GM23338 (cell line): ENCODE data around the gene FANK1. TPM values are rescaled to one million over a fixed set of nuclear protein-coding genes. Genes with fewer than 3 reads are reported as not detected.

ENCODE experiments used
- ATAC-seq: fragments of 200-7000 bp; cut with Tn5 transposase; 3 replicates; pipeline ENCODE4 v1.9.1; 2020
- DNase-seq: peaks from one replicate; pipeline ENCODE4 v3.0.0-alpha.2; 2015; ENCODE audit warnings: low spot score
- H2AFZ ChIP-seq: fragments of 200-600 bp; sonication (generic); 2 replicates; pipeline ENCODE4 v1.8.0; 2016; ENCODE audit warnings: antibody characterized with exemption, mild to moderate bottlenecking, moderate library complexity
- H3F3A ChIP-seq: fragments of 200-600 bp; sonication (generic); replicated peaks from 2 replicates; pipeline ENCODE4 v1.8.0; 2017; ENCODE audit warnings: antibody characterized with exemption, mixed run types, low read depth
- H3K27ac ChIP-seq: fragments of 200-600 bp; sonication (generic); 2 replicates; pipeline ENCODE4 v1.6.1; 2016; ENCODE audit warnings: low read depth
- H3K27me3 ChIP-seq: fragments of 200-600 bp; sonication (generic); 2 replicates; pipeline ENCODE4 v1.8.0; 2016; ENCODE audit warnings: mild to moderate bottlenecking, mixed run types, moderate library complexity; ENCODE audit not compliant: insufficient read depth
- H3K36me3 ChIP-seq: fragments of 200-600 bp; sonication (generic); 2 replicates; pipeline ENCODE4 v1.8.0; 2016; ENCODE audit warnings: mild to moderate bottlenecking; ENCODE audit not compliant: insufficient read depth
- H3K4me1 ChIP-seq: fragments of 200-600 bp; sonication (generic); 2 replicates; pipeline ENCODE4 v1.8.0; 2016; ENCODE audit warnings: mild to moderate bottlenecking, moderate library complexity; ENCODE audit not compliant: insufficient read depth
- H3K4me2 ChIP-seq: fragments of 200-600 bp; sonication (generic); 2 replicates; pipeline ENCODE4 v1.7.1; 2017; ENCODE audit warnings: mixed run types
- H3K4me3 ChIP-seq: fragments of 200-600 bp; sonication (generic); 2 replicates; pipeline ENCODE4 v1.6.1; 2016; ENCODE audit warnings: mixed run types
- H3K79me2 ChIP-seq: fragments of 200-600 bp; sonication (generic); replicated peaks from 2 replicates; pipeline ENCODE4 v1.8.0; 2017; ENCODE audit warnings: mild to moderate bottlenecking; ENCODE audit not compliant: insufficient read depth
- H3K9me2 ChIP-seq: fragments of 200-600 bp; sonication (generic); 2 replicates; pipeline ENCODE4 v1.8.0; 2017; ENCODE audit not compliant: insufficient read depth
- H4K20me1 ChIP-seq: fragments of 200-600 bp; sonication (generic); replicated peaks from 2 replicates; pipeline ENCODE4 v1.8.0; 2017; ENCODE audit warnings: mild to moderate bottlenecking; ENCODE audit not compliant: insufficient read depth
- H3K27ac Mint-ChIP-seq: 2 replicates; pipeline ENCODE4 v1.8.0; 2020; ENCODE audit warnings: inconsistent platforms, mild to moderate bottlenecking, moderate library complexity, mixed read lengths
- H3K27me3 Mint-ChIP-seq: 3 replicates; pipeline ENCODE4 v1.8.0; 2022; ENCODE audit warnings: low read depth, mild to moderate bottlenecking, moderate library complexity, mixed read lengths, inconsistent platforms; ENCODE audit not compliant: insufficient read depth, poor library complexity
- H3K36me3 Mint-ChIP-seq: 3 replicates; pipeline ENCODE4 v1.8.0; 2021; ENCODE audit warnings: low read depth, mild to moderate bottlenecking, inconsistent platforms, moderate library complexity, mixed read lengths
- H3K4me1 Mint-ChIP-seq: 3 replicates; pipeline ENCODE4 v1.8.0; 2020; ENCODE audit warnings: mild to moderate bottlenecking, inconsistent platforms, mixed read lengths
- H3K4me3 Mint-ChIP-seq: 3 replicates; pipeline ENCODE4 v1.8.0; 2021; ENCODE audit warnings: moderate library complexity, mild to moderate bottlenecking, inconsistent platforms, mixed read lengths
- H3K9me3 Mint-ChIP-seq: 3 replicates; pipeline ENCODE4 v1.8.0; 2020; ENCODE audit warnings: moderate library complexity, mild to moderate bottlenecking, inconsistent platforms, mixed read lengths
- CTCF ChIP-seq, 2 experiments: fragments of 200-600 bp in 1 of 2; sonication (generic) in 1 of 2; conservative IDR thresholded peaks; 2 replicates each; pipeline versions ENCODE4 v1.5.1 to v1.6.1; 2016 to 2017; ENCODE audit warnings: antibody characterized with exemption in 2 of 2, low read depth in 2 of 2, mild to moderate bottlenecking in 2 of 2, moderate library complexity in 1 of 2
- ETS1 ChIP-seq: IDR thresholded peaks from 2 replicates; pipeline ENCODE4 v1.6.1; 2016; ENCODE audit warnings: antibody characterized with exemption
- EZH2phosphoT487 ChIP-seq: fragments of 200-600 bp; sonication (generic); IDR thresholded peaks from one replicate; pipeline ENCODE4 v1.8.1; 2018; ENCODE audit warnings: antibody characterized with exemption; ENCODE audit not compliant: unreplicated experiment
- JUNB ChIP-seq: IDR thresholded peaks from one replicate; pipeline ENCODE4 v1.6.1; 2016; ENCODE audit warnings: antibody characterized with exemption; ENCODE audit not compliant: unreplicated experiment
- POLR2AphosphoS5 ChIP-seq: IDR thresholded peaks from 2 replicates; pipeline ENCODE4 v1.6.1; 2016; ENCODE audit warnings: antibody characterized with exemption, low read depth
- STAT1 ChIP-seq: IDR thresholded peaks from one replicate; pipeline ENCODE4 v1.6.1; 2016; ENCODE audit warnings: antibody characterized with exemption; ENCODE audit not compliant: unreplicated experiment
- ZNF114 ChIP-seq: fragments of 250-450 bp; sonication (Bioruptor Pico); IDR thresholded peaks from 2 replicates; pipeline ENCODE4 v1.5.0; 2020; ENCODE audit warnings: mild to moderate bottlenecking, moderate library complexity
- ZNF331 ChIP-seq: fragments of 250-450 bp; sonication (Bioruptor Pico); IDR thresholded peaks from 2 replicates; pipeline ENCODE4 v1.5.0; 2020; ENCODE audit warnings: low read depth, mild to moderate bottlenecking, moderate library complexity
- ZNF462 ChIP-seq: fragments of 250-450 bp; sonication (Bioruptor Pico); IDR thresholded peaks from 2 replicates; pipeline ENCODE4 v1.5.0; 2020; ENCODE audit warnings: mild to moderate bottlenecking, moderate library complexity
- polyA plus RNA-seq: library from polyadenylated mRNA; unstranded; fragments of >200 nt; fragmentation: Nextera tagmentation; extraction: Ambion mirVana; gene quantifications from 2 replicates; pipeline ENCODE4 v1.2.1, GENCODE V29; 2016
- total RNA-seq: library from RNA; depleted of rRNA; stranded (reverse); fragments of >200 nt; shearing (Covaris generic); gene quantifications from 2 replicates; pipeline ENCODE4 v1.2.3, GENCODE V29; 2014

FANK1 gene
- total and polyA plus RNA-seq, 2 experiments from 2014 or later = 0.37 to 0.69 TPM

GRCh38 chr10:126015413-126015812 lies 119.0 kb downstream of the FANK1 start:
- Histone ChIP-seq H3K79me2 (no peaks in the 10 kb centered on the region), H4K20me1 (no peaks in the 10 kb centered on the region), H3K4me2 (no peak overlapping the region), H3F3A (no peaks in the 10 kb centered on the region), H3K27me3 (no peaks in the 10 kb centered on the region), H3K9me2 (no peaks in the 10 kb centered on the region), H3K27ac (no peak overlapping the region), H2AFZ (no peak overlapping the region), H3K36me3 (no peaks in the 10 kb centered on the region), H3K4me3 (no peak overlapping the region), H3K4me1 (no peaks in the 10 kb centered on the region)
- no peak overlapping the region for H3K4me3 Mint-ChIP-seq
- 0 out of 3 replicates have a peak, but pooled peaks cover 6% of the 10 kb centered on the region for H3K4me1 Mint-ChIP-seq
- no peaks in the 10 kb centered on the region; the same call in 2 of the 3 replicates for H3K9me3 Mint-ChIP-seq
- H3K36me3 Mint-ChIP-seq = no peaks in the 10 kb centered on the region
- no peak overlapping the region for H3K27ac Mint-ChIP-seq
- DNase-seq (no peak), ATAC-seq (no peak)
- peaks cover 5% of the 10 kb centered on the region for H3K27me3 Mint-ChIP-seq
- TF ChIP-seq STAT1 = no peak

GRCh38 chr10:126016156-126016805 lies 119.9 kb downstream of the FANK1 start:
- ATAC-seq (no peak), DNase-seq (no peak)
- Histone ChIP-seq H3F3A (no peaks in the 10 kb centered on the region), H2AFZ (no peak overlapping the region), H3K27me3 (no peaks in the 10 kb centered on the region), H3K27ac (no peak overlapping the region), H3K4me2 (no peak overlapping the region), H3K9me2 (no peaks in the 10 kb centered on the region), H3K4me3 (no peak overlapping the region), H3K4me1 (no peaks in the 10 kb centered on the region), H4K20me1 (no peaks in the 10 kb centered on the region), H3K36me3 (no peaks in the 10 kb centered on the region), H3K79me2 (no peaks in the 10 kb centered on the region)
- peaks cover 6% of the 10 kb centered on the region; the same call in 1 of the 3 replicates for H3K4me1 Mint-ChIP-seq
- H3K4me3 Mint-ChIP-seq = no peak overlapping the region
- no peaks in the 10 kb centered on the region; the same call in 2 of the 3 replicates for H3K9me3 Mint-ChIP-seq
- peaks cover 3% of the 10 kb centered on the region for H3K27me3 Mint-ChIP-seq
- no peaks in the 10 kb centered on the region for H3K36me3 Mint-ChIP-seq
- no peak overlapping the region for H3K27ac Mint-ChIP-seq
- no peak for TF ChIP-seq EZH2phosphoT487
- no peak for TF ChIP-seq STAT1
- TF ChIP-seq ZNF114 (CRISPR knock-in tag) = no peak
- no peak for TF ChIP-seq ZNF331 (CRISPR knock-in tag)
- TF ChIP-seq CTCF (conservative IDR thresholded peaks at IDR 0.05; ENCODE audit: low read depth in 2 of 2) = no peak
- no peak for TF ChIP-seq JUNB
- TF ChIP-seq ETS1 = no peak
- TF ChIP-seq ZNF462 (CRISPR knock-in tag) = no peak
- no peak for TF ChIP-seq POLR2AphosphoS5
